ENCODE results near the gene HHIPL1. TPM values are rescaled to one million over a fixed set of nuclear protein-coding genes. Genes with fewer than 3 reads are reported as not detected.

The HHIPL1 gene
- total RNA-seq, 2 experiments from 2014 or later, result 0.25 to 0.72 TPM

DNA sequence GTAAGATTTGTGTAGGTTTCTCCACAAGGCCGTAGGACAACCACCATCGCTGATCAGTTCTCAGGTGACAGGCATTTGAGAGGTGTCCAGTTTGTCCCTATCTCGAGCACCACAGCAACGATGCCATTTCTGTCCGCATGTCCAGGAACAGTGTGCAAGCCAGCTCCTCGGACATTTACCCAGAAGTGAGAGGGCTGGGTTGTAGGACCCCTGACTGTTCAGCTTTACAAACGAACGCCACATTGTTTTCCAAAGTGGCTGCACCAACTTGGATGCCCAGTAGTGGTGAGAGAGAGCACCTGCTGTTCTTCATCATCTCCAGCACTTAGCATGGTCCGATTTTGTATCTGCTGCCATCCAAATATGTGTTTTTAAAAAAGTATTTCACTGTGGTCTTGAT lies 77.8 kb downstream of the HHIPL1 start:
- BruUV-seq (replicated peaks), result no TSS peak
- no peak overlapping the region for H2AFZ ChIP-seq (ENCODE audit: low read length)
- POLR2A ChIA-PET, result no interaction called here
- intact Hi-C loops (cut with micrococcal nuclease; ENCODE audit: unreplicated experiment), result no loop called here
- no peaks in the 10 kb centered on the region for H3K9me2 ChIP-seq (ENCODE audit: insufficient read depth, low read length)
- H3K36me3 ChIP-seq (ENCODE audit: insufficient read depth, low read length), result no peaks in the 10 kb centered on the region
- CTCF ChIA-PET (ENCODE audit: unreplicated experiment), result no interaction called here
- no peak for TF ChIP-seq EZH2phosphoT487 (IDR thresholded peaks at IDR 0.05; ENCODE audit: borderline replicate concordance, low read depth, low read length)
- TF ChIP-seq, protein P1, sequence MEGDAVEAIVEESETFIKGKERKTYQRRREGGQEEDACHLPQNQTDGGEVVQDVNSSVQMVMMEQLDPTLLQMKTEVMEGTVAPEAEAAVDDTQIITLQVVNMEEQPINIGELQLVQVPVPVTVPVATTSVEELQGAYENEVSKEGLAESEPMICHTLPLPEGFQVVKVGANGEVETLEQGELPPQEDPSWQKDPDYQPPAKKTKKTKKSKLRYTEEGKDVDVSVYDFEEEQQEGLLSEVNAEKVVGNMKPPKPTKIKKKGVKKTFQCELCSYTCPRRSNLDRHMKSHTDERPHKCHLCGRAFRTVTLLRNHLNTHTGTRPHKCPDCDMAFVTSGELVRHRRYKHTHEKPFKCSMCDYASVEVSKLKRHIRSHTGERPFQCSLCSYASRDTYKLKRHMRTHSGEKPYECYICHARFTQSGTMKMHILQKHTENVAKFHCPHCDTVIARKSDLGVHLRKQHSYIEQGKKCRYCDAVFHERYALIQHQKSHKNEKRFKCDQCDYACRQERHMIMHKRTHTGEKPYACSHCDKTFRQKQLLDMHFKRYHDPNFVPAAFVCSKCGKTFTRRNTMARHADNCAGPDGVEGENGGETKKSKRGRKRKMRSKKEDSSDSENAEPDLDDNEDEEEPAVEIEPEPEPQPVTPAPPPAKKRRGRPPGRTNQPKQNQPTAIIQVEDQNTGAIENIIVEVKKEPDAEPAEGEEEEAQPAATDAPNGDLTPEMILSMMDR (conservative IDR thresholded peaks at IDR 0.05; ENCODE audit: low read length), result no peak
- DNase-seq (ENCODE audit: low spot score), result no peak
- no peak overlapping the region for H3K4me3 ChIP-seq (ENCODE audit: low read depth, low read length, poor library complexity, severe bottlenecking)
- H3K79me2 ChIP-seq (ENCODE audit: insufficient read depth, low read depth, low read length), result no peaks in the 10 kb centered on the region
- no peak overlapping the region for H3K4me2 ChIP-seq (ENCODE audit: low read length)
- H3K27ac ChIP-seq (ENCODE audit: low read depth, low read length, poor library complexity, severe bottlenecking), result no peak overlapping the region
- no peaks in the 10 kb centered on the region for H3K9me3 ChIP-seq (ENCODE audit: low read length)
- H3K4me1 ChIP-seq (ENCODE audit: insufficient read depth, low read length, poor library complexity, severe bottlenecking), result no peaks in the 10 kb centered on the region
- H4K20me1 ChIP-seq (ENCODE audit: insufficient read depth, low read length), result no peaks in the 10 kb centered on the region

GRCh38 chr14:99724196-99724891 lies 79.4 kb downstream of the HHIPL1 start:
- intact Hi-C loops (cut with micrococcal nuclease; ENCODE audit: unreplicated experiment), result no loop called here
- Histone ChIP-seq H3K9me3 (ENCODE audit: low read length) (no peaks in the 10 kb centered on the region), H3K79me2 (ENCODE audit: insufficient read depth, low read depth, low read length) (no peaks in the 10 kb centered on the region), H4K20me1 (ENCODE audit: insufficient read depth, low read length) (no peaks in the 10 kb centered on the region), H3K4me1 (ENCODE audit: insufficient read depth, low read length, poor library complexity, severe bottlenecking) (no peaks in the 10 kb centered on the region), H3K9me2 (ENCODE audit: insufficient read depth, low read length) (no peaks in the 10 kb centered on the region), H3K4me2 (ENCODE audit: low read length) (no peak overlapping the region), H3K36me3 (ENCODE audit: insufficient read depth, low read length) (no peaks in the 10 kb centered on the region), H3K4me3 (ENCODE audit: low read depth, low read length, poor library complexity, severe bottlenecking) (no peak overlapping the region), H2AFZ (ENCODE audit: low read length) (no peak overlapping the region), H3K27ac (ENCODE audit: low read depth, low read length, poor library complexity, severe bottlenecking) (no peak overlapping the region)
- TF ChIP-seq EZH2phosphoT487 (IDR thresholded peaks at IDR 0.05; ENCODE audit: borderline replicate concordance, low read depth, low read length), result no peak
- TF ChIP-seq, protein P1 (conservative IDR thresholded peaks at IDR 0.05; ENCODE audit: low read length), result no peak
- ChIA-PET POLR2A (interaction anchor here (0.5 to 0.7 kb wide), 2 partner anchors 217 to 854 kb away, joined by 3 read pairs; no protein-coding TSS in a partner anchor), CTCF (ENCODE audit: unreplicated experiment) (interaction anchor here (0.6 kb wide), 1 partner anchor 44 kb away, joined by 4 read pairs; no protein-coding TSS in a partner anchor)
- no peak for DNase-seq (ENCODE audit: low spot score)
- no TSS peak for BruUV-seq (replicated peaks)
